Fibroblast of lung (primary cell): Measurements from ENCODE around the gene SIVA1.

Experiments
- CTCF ChIP-seq, 2 donors: IDR thresholded peaks in 1 of 2; conservative IDR thresholded peaks in 1 of 2; 1 replicate in 1 of 2; 2 replicates in 1 of 2; pipeline ENCODE4 v1.5.1; 2011 to 2012; ENCODE audit warnings: low read length in 2 of 2, control low read depth in 1 of 2, inconsistent platforms in 1 of 2, low read depth in 1 of 2, mild to moderate bottlenecking in 1 of 2
- EZH2 ChIP-seq: IDR thresholded peaks from 2 replicates; pipeline ENCODE4 v1.5.1; 2012; ENCODE audit warnings: low read length, control low read depth, mild to moderate bottlenecking; ENCODE audit errors: missing control alignments

DNA sequence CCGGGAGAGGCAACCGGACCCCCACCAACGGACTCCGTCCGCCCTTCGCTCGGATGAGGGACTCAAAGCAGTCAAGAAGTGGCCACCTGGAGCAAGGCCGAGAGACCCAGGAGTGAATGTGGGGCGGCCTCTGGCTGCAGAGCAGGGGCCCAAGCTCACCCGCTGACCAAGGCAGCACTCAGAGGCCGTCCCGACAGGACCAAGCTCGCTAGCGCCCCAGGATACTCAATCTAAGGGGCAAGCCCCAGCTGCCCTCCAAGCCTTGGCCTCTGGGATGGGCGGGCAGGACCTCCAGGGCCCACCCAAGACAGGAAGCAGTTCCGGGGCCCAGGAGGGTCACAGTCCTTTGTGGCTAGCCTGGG is 41.7 kb downstream of the SIVA1 start:
- TF ChIP-seq CTCF (conservative IDR thresholded peaks at IDR 0.05 in 1 of 2, IDR thresholded peaks at IDR 0.05 in 1 of 2; ENCODE audit: low read depth in 1 of 2, low read length in 2 of 2) (peak in 1 of 2 donors; percentile 8), EZH2 (no peak)
